ENCODE results near the gene SOCS1.
"Not testable (repeated sequence)": the region's sequence is repeated elsewhere in the genome, so short reads cannot be mapped to it uniquely, and the experiment has no call there.

Gene SOCS1, protein sequence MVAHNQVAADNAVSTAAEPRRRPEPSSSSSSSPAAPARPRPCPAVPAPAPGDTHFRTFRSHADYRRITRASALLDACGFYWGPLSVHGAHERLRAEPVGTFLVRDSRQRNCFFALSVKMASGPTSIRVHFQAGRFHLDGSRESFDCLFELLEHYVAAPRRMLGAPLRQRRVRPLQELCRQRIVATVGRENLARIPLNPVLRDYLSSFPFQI

DNA sequence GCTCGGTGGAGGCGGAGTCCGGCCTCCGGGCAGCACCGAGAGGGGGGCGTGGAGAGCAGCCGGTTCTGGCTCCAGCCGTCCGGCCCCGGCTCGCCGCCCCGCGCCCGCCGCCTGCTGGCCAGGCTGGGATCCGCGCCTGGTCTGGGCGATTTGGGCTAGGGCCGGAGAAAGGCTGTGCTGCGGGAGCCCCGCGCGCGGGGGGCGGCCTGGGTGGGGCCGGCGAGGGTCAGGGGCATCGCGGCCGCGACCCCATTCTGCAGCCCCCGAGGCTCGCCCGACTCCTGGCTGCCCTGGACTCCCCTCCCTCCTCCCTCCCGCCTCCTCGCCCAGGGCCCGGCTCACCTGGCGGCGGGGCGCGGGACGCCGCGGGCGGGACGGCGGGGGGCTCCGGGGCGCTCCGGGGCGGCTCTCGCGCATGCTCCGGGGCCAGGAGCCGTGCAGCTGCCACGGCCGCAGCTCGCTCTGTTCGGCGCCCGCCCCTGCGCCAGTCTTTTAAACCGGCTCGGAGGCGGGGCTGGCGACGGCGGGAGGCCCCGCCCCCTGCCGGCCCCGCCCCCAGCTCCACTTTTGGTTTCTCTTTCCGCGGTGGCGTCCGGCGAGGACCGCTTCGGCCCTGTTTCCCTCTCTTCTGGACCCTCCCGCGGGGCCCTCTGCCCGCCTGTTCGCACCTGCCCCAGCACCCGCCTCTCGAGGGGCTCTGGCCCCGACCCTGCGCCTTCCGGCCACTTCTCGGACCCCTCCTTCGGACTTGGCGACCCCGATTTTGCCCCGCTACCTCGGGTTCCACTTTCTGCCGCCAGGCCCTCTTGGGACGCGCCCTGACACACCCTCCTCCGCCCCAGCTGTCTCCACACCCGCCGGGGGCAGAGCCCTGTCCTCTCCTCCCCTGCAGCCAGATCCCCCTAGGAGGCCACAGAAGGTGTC is at the start of gene SOCS1:
Gene SOCS1, minus strand, starts transcription at position 468 of the 924 bp plus-strand sequence. CDS start 726 bp downstream, outside the sequence.
- peak; percentile 20 to 84 (median 70) for DNase-seq

DNA sequence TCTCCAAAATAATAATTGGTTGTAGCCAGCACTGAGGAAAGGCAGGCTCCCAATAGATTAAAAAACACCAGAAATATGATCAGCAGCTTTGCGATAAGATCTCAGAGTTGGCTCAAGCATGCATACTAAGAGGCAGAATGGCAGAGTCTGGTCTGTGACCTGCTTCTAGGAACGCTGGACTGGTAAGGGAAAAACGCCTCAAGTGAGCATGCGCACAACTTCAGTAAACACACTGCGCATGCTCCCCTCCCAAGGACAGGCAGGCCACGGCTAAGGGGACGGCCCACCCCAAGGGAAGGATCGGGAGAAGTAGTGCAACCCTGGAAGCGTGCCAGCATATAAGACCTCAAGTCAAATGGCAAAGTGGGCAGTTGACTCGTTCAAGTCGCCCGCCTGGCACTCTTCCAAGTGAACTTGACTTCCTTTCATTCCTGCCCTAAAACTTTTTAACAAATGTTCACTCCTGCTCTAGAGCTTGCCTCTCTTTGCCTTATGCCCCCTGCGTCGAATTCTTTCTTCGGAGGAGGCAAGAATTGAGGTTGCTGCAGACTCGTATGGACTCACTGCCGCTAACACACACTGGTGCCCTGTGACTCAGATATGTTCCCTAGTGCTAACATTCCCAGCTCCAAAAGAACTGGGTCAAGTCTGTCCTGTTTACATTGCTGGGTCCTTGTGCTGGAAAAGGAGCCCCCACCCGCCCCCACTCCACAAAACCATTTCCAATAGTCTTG is 47.6 kb upstream of the SOCS1 start:
- no peak for DNase-seq

DNA sequence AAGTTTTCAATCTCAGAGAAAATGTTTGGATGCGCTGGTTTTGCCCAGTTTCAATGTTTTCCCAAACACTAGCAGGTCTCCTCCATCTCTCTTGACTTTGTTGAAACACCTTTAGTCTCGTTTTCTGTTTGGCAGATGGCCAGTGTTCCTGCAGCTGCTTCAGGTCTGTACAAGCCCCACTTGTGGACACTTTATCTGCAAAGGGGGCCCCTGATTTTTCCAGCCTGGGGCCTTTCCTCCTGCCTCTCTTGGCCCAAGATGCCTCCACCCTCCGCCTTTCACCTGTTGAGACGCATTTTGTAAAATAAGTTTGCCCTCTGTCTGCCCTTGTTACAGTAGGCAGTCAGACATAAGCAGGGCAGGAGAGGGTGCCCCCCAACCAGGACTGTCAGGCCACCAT is 47.0 kb upstream of the SOCS1 start:
- DNase-seq: no peak

DNA sequence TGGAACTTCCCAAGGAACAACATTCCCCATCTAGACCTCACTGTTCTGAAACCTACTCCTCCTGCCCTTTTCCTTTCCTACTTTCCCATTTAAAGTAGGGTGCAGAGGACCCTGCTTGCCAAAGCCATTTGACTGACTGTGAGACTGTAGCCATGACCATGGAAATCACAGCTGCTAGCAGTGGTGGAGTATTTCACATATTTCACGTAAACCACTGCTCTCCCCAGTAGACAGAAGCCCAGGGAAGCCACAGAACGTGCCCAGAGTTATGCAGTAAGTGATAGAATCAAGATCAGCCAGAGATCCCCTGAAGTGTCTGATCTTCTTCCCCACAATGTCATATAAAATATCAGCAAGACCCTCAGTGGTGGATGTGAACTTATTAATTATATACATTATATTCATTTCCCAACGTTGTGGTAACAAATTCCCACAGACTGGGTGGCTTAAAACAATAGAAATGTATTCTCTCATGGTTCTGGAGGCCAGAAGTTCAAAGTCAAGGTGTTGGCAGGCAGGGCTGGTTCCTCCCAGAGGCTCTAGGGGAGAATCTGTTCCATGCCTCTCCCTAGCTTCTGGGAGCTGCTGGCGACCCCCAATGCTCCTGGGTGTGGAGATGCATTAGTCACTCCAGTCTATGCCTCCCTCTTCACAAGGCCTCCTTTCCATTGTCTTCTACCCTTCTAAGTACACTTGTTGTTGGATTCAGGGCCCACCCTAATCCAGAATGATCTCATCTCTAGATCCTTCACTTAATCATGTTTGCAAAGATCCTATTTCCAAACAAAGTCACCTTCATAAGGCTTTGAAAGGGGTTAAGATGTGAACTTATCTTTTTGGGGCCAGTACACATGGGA is 45.9 kb upstream of the SOCS1 start:
- DNase-seq: no peak

DNA sequence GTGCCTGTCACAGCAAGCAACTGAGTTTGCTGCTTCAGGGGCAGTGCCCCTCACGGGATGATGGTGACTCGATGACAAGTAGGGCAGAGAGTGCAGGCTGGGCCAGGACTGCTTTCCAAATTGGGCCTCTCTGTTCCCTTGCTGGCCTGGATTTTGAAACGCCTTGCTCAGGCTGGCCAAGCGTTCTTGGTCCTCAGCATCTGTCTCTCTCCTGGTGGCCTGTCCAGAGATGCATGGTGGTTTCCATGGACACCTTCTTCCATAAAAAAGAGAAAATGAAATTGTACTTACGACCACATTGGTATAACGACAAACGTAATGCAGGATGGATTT is 44.5 kb upstream of the SOCS1 start:
- no peak for DNase-seq

- no peak for DNase-seq
Observed at GRCh38 chr16:11299865-11300559, 44.0 kb upstream of the SOCS1 start.

DNA sequence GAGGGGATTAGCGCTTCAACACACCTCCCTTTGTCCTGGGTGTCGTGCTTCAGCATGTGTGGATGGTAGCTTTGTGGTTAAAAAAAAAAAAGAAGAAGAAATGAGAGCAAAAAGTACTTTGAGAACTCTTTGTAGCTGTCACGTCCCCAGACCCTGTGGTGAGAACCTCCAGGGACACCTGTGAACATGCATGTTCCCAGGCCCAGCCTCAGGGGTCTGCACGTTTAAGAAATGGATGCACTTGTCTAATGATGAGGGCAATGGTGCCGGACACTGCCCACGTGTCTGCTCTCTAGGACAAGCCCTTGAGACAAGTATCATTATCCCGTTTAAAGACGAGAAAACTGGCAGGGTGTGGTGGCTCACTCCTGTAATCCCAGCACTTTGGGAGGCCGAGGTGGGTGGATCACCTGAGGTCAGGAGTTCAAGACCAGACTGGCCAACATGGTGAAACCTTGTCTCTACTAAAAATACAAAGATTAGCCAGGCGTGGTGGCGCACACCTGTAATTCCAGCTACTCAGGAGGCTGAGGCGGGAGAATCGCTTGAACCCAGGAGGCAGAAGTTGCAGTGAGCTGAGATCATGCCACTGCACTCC is 43.0 kb upstream of the SOCS1 start:
- not testable (repeated sequence) for DNase-seq

- no peak for DNase-seq
Observed at GRCh38 chr16:11298143-11298900, 42.3 kb upstream of the SOCS1 start.

GRCh38 chr16:11297492-11298142 is 41.6 kb upstream of the SOCS1 start:
- peak in 13 of 14 donors; percentile 9 to 82 (median 56) for DNase-seq

DNA sequence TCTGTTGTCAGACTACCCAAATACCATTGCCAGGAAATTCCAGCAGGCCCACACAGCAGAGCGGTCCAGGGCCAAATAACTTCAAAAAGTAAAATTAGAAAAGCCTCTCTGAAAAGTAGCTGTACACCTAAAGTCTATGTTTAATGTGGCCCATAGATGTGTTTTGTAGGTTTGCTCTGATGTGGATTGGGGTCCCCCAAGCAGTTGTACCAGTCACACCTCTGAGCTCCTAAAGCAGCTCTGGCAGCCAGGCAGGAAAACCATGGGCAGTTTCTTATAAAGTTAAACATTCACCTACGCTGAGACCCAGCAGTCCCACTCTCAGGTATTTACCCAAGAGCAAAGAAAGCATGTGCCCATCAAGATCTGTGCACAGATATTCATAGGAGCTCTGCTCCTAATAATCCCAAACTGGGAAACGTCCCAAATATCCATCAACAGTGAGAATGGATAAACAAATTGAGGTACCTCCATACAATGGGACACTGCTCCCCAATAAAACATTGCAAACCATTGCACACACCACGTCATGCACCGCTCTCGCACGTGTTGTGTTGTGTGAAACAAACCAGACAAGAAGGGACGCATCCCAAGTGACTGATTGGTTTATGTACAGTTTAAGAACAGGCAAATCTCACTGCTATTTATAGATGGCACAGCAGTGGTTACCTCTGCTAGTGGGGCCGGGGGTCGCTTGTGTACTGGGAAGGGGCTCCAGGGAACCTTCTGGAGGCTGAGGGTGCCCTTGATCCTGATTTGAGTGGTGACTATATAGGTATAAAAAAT is 40.9 kb upstream of the SOCS1 start:
- DNase-seq: no peak

- DNase-seq: no peak
Observed at GRCh38 chr16:11296351-11296705, 40.3 kb upstream of the SOCS1 start.

GRCh38 chr16:11295672-11296071 is 39.7 kb upstream of the SOCS1 start:
- no peak for DNase-seq

DNA sequence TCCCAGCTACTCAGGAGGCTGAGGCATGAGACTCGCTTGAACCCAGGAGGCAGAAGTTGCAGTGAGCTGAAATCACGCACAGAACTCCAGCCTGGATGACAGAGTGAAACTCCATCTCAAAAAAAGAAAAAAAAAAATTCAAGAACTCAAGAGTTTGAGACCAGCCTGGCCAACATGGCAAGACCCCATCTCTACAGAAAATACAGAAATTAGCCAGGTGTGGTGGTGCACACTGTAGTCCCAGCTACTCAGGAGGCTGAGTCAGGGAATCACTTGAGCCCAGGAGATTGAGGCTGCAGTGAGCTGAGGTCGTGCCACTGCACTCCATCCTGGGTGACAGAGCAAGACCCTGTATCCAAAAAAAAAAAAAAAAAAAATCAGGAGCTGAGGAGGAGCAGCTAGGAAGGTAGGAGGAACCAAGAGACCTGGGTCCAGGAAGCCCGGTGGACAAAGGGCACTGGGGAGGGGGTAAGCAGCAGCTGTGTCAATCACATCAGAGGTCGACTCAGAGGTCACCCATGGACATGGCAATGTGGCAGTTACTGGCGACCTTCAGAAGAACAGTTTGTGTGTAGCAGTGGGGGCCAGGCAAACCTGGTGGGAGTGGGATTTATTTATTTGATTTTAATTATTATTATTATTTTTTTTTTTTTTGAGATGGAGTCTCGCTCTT is 36.2 kb upstream of the SOCS1 start:
- DNase-seq: no peak

GRCh38 chr16:11291091-11291703 is 35.2 kb upstream of the SOCS1 start:
- no peak for DNase-seq

GRCh38 chr16:11290102-11290893 is 34.3 kb upstream of the SOCS1 start:
- no peak for DNase-seq

DNA sequence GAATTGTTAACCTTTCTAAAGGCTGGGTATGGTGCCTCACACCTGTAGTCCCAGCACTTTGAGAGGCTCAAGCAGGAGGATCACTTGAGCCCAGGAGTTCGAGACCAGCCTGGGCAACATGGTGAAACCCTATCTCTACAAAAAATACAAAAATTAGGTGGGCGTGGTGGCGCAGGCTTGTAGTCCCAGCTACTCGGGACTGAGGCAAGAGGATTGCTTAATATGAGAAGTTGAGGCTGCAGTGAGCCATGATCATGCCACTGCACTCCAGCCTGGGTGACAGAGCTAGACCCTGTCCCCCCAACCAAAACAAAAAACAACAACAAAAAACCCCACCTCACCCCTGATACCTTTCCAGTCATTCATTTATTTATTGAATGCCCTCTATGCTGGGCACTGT is 33.7 kb upstream of the SOCS1 start:
- not testable (repeated sequence) for DNase-seq

- no peak for DNase-seq
Observed at GRCh38 chr16:11289202-11289601, 33.2 kb upstream of the SOCS1 start.

Measured in C1 segment of cervical spinal cord (tissue), 14 donors.